Amniotic epithelial cell (primary cell): ENCODE results near the gene TIMM22.
A peak's percentile ranks its signal among the peaks of the same experiment; 100 is the strongest.

Experiments
- DNase-seq: peaks from one replicate; pipeline ENCODE4 v3.0.0-alpha.2; 2010; ENCODE audit warnings: low read depth

TIMM22 gene

GRCh38 chr17:1002771-1003555 is 6.0 kb downstream of the TIMM22 start:
- no peak for DNase-seq

GRCh38 chr17:1003633-1003971 is 6.7 kb downstream of the TIMM22 start:
- DNase-seq: no peak

- DNase-seq: no peak
Measured at GRCh38 chr17:1003972-1004768, 7.2 kb downstream of the TIMM22 start.

- DNase-seq: no peak
Measured at GRCh38 chr17:1004769-1005295, 7.9 kb downstream of the TIMM22 start.

- peak; percentile 58 for DNase-seq
Measured at GRCh38 chr17:1005361-1005946, 8.5 kb downstream of the TIMM22 start.

- DNase-seq: no peak
Measured at GRCh38 chr17:1006054-1006453, 9.1 kb downstream of the TIMM22 start.

GRCh38 chr17:1007310-1008007 is 10.5 kb downstream of the TIMM22 start:
- DNase-seq: no peak

- no peak for DNase-seq
Measured at GRCh38 chr17:1008008-1008761, 11.3 kb downstream of the TIMM22 start.

GRCh38 chr17:1009229-1010085 is 12.5 kb downstream of the TIMM22 start:
- no peak for DNase-seq

GRCh38 chr17:1010086-1010450 is 13.1 kb downstream of the TIMM22 start:
- DNase-seq: no peak

- no peak for DNase-seq
Measured at GRCh38 chr17:1010586-1010985, 13.7 kb downstream of the TIMM22 start.

- DNase-seq: no peak
Measured at GRCh38 chr17:1011138-1011537, 14.2 kb downstream of the TIMM22 start.

- no peak for DNase-seq
Measured at GRCh38 chr17:1011760-1012735, 15.1 kb downstream of the TIMM22 start.

- DNase-seq: no peak
Measured at GRCh38 chr17:1012823-1013728, 16.1 kb downstream of the TIMM22 start.

GRCh38 chr17:1013729-1014090 is 16.8 kb downstream of the TIMM22 start:
- DNase-seq: no peak

- DNase-seq: peak; percentile 82
Measured at GRCh38 chr17:1018547-1018946, 21.6 kb downstream of the TIMM22 start.

GRCh38 chr17:1019451-1019850 is 22.5 kb downstream of the TIMM22 start:
- DNase-seq: no peak

GRCh38 chr17:1021147-1021546 is 24.2 kb downstream of the TIMM22 start:
- DNase-seq: no peak
